Measurements from ENCODE around the gene SH3D19.

Gene SH3D19

GRCh38 chr4:151226004-151226932 lies 99.1 kb downstream of the SH3D19 start:
- DNase-seq = no peak

GRCh38 chr4:151223465-151223864 lies 101.9 kb downstream of the SH3D19 start:
- no peak for DNase-seq

DNA sequence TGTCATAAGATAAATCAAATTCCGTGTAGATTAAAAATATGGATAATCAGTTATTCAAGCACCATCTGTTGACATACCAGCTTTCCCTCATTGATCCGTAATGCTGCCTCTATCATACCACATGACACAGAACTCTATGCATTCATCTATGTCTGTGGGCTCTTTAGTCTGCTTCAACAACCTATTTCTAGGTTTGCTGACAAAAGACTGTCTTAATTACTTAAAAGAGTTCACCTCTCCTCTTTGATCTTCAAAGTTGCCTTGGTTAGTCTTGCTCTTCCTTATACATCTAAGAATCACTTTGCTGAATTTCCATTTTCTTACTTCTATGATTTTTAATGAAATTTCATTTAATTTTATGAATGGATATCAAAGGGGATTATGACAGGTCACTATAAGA lies 105.5 kb downstream of the SH3D19 start:
- no peak for DNase-seq

DNA sequence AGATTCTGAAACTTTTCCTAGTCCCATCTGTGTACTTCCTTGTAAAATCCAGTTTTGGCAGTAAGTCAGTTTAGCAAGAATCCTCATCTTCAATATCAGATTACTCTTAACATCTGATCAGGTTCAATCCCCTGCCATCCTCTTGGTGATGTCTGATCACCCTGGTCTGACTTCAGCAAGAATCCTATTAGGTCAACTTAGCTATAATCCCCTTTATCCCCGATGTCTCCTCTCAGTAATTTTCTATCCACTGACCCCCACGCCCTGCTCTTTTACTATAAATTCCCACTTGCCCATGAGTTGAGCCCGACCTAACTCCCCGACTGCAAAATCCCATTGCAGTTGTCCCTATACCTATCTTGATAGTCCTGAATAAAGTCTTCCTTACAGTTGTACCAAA lies 106.3 kb downstream of the SH3D19 start:
- DNase-seq = no peak

DNA sequence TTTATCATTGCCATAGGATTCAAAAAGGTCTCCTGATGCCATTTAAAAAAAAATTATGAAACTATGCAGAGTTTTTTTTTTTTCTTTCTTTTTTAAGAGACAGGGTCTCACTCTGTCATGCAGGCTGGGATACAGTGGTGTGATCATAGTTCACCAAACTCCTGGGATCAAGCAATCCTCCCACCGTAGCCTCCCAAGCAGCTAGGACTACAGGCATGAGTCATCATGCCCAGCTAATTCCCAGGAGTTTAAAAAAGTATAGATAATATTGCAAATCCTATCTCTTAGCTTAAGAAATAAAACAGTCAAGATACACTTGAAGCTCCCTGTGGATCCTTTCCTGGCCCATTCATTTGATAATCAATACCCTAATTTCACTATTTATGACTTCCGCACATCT lies 107.1 kb downstream of the SH3D19 start:
- no peak for DNase-seq

DNA sequence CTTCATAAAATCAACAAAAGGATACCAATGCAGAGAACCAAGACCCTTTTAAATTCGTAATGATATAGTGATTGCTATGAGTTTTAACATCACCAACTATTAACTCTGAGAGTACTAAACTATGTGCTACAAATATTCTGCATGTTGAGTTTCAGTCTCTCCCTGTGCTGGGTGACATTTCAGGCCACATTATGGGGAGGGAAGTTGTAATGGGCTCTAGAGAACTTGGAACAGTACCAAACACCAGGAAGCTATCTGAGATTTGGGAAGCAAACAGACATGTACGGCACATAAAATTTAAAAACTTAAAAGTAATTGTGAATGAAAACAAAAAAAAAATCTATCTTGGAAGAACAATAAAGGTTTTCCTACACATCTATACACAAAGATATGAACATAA lies 108.1 kb downstream of the SH3D19 start:
- DNase-seq = no peak

GRCh38 chr4:151215295-151215694 lies 110.1 kb downstream of the SH3D19 start:
- no peak for DNase-seq

DNA sequence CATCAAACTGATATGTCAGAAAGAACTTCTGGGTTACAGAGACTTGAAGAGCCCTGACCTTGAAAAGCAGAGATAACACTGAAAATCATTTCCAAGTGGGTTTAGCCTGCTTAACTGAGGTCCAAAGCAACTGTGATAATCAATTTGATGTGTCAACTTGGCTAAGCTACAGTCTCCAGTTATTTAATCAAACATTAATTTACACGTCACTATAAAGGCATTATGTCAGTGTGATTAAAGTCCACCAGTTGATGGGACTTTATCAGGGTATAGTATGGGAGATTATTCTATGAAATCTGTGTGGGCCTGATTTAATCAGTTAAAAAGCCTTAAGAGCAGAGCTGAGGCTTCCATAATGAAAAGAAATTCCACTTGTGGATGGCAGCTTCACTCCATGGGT lies 117.5 kb downstream of the SH3D19 start:
- no peak for DNase-seq

DNA sequence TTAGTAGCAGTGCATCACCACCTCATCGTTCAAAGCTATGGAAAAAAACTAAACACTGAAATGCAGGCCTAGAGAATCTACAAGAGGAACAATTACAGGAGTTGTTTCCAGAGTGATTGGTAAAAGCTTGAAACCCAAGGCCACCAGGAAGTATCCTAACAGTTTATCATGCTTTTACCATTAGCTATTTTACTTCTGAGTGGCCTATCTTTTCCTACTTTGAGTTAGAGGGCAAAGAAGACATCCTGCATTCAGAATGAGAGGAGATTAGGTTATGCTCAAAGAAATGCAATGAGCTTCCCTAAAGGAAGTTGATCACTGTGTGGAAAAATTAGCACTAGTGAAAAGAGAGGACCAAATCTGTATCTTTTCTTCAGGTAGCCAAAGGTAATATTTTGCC lies 118.2 kb downstream of the SH3D19 start:
- no peak for DNase-seq

DNA sequence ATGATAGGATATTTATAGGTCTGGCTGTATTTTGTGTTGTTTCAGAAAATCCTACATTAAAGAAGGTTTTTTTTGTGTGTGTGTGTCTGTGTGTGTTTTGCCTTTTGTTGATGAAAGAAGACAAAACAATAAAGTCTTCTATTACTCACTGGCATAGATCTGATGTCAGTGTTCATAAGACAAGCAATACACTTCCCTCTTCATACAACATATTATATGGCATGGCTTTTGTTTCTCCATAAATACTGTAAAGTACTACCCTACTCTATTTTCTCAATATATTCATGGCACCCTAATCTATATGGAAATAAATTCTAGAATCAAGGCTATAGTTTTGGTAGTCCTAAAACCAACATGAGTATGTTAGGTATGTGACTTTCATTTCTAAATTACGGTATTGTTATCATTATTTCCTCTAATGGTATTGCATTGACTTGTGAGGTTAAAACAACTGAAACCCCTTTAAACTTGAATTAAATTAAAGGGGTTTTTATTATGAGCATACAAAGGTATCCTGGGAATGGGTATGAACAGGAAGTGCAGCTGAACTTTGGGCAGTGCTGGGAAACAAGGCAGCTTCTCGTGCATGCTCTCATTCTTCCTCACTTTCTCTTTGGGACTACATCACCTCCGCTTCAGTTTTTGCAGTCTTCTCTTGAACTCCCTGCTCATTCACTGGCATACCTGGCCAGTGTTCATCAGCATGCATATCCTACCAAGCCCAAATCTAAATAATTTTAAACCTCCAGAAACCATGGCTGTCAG lies 119.0 kb downstream of the SH3D19 start:
- DNase-seq = no peak

- DNase-seq = no peak
These were observed 119.7 kb downstream of the SH3D19 start for GRCh38 chr4:151205722-151206121.

- no peak for DNase-seq
These were observed 120.4 kb downstream of the SH3D19 start for GRCh38 chr4:151204925-151205524.

DNA sequence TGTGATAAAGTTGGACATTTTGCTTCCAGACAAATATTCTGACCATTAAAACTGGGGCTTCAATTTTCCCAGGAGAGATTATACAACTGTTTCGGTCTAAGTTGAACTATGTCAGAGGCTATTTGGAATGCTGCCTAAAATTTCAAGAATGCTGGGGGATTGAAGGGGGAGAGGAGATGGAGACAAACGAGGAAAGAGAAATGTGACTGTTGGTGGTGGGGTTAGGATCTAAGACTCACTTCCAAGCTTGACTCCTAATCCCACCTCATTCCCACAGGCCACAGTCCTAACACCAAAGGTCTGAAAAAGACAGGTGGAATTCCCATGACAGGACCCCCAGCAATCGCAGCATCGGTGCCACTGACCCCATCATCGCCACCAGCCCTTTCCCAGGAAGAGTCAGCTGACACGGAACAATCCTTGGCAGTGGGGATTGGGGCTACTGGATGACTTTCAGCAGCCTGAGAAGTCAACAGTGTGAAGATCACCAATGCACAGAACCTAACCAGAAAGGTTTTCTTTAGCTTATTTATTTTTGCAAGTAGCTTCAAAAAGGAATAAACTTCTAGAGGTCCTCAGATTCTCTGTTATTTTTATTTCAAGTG lies 122.5 kb downstream of the SH3D19 start:
- DNase-seq = no peak

- DNase-seq = no peak
These were observed 123.0 kb downstream of the SH3D19 start for GRCh38 chr4:151202381-151202780.

DNA sequence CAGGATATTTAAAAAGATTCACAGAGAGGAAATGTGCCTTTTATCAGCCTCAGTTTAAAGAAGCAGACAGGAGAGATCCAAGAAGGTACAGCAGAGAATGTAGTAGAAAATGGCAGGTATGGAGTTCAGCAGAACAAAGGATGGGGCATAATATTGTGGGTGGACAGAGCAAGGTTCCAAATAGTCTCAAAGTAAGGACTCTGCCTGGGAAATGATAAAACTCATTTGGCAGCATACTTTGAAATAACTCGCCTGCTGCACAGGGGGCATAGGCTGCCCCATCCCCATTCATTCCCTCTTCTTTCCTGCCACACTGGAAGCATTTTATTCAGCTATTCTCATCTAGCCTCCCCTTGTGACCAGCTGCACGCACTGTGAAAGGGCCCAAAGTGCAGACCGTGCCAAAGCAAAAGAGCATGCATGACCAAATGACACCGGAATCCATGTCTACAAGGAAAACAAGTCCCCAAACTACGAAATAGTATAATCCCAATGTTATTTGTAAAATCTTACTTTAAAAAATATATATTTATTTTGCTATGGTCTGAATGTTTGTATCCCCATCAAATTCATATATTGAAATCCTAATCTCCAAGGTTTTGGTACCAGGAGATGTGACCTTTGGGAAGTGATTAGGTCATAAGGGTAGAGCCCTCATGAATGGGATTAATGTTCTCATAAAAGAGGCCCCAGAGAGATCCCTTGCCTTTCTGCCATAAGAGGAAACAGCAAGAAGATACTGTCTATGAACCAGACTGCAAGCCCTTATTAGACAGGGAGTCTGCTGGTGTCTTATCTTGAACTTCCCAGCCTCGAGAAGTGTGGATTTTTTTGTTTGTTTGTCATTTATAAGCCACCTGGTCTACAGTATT lies 125.8 kb downstream of the SH3D19 start:
- DNase-seq = no peak

- DNase-seq = no peak
These were observed 126.7 kb downstream of the SH3D19 start for GRCh38 chr4:151198748-151199147.

- DNase-seq = no peak
These were observed 128.2 kb downstream of the SH3D19 start for GRCh38 chr4:151197247-151197646.

- DNase-seq = no peak
These were observed 129.6 kb downstream of the SH3D19 start for GRCh38 chr4:151195801-151196200.

DNA sequence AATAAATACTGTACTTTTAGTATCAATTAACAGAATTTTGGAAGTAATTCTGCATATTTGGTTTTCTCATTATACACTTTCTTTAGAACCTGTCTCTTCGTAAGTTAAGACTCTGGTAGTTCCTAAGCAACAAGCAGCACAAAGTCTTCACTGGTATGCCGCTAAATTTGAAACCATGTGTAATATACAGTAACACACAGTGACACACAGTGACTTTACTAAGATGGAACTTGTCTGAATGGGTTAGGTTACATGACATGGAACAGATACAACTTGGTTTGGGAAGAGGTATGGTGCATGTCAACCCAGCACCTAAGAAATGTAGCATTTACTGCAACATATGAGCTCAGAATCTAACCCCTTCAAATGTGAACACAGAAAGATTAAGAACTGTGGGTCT lies 132.0 kb downstream of the SH3D19 start:
- no peak for DNase-seq

DNA sequence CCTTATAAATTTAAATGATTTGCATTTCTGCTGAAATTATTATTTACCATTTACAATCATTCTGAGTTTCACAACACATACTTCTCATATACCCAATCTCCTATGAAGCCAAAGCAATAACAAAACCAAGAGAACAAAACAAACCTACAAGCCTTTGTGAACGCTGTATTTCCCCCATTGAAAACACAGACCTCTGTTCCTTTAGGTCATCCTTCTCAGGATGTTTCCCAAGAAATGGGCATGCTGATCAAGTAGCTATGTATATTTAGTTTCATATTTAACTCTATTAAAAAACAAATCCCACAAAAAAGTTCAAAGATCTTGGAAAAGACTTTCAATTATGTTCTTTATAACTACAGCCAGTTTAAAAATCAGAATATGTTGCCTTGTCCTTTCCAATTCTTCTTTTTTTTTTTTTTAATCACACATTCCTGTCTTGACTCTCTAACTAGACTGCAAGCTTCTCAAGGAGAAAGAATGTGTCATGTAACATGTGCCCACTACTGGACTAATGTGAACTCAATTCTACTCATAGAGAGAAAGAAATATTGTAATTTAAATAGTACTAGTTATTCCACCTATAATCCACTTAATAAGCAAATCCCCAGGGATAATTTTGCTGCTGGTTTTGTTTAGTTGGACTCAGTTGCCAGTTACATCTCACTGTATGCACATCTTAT lies 132.7 kb downstream of the SH3D19 start:
- no peak for DNase-seq
